ENCODE data around the gene CREG2. TPM values are rescaled to one million over a fixed set of nuclear protein-coding genes. Genes with fewer than 3 reads are reported as not detected.

CREG2 gene
- total RNA-seq, 2 experiments from 2014 or later = not detected

GRCh38 chr2:101299604-101300003 is 87.7 kb downstream of the CREG2 start:
- DNase-seq = no peak
- H3K36me3 Mint-ChIP-seq (ENCODE audit: low read depth) = peaks cover 14% of the 10 kb centered on the region
- H3K27me3 Mint-ChIP-seq (ENCODE audit: low read depth) = no peaks in the 10 kb centered on the region
- H3K27ac Mint-ChIP-seq = no peak overlapping the region
- intact Hi-C loops (cut with micrococcal nuclease) = loop anchor here (1.0 to 10.0 kb wide), 3 partner anchors 8 to 1125 kb away; partner anchors contain the start of gene IL18RAP
- CTCF ChIA-PET = interaction anchor here (0.6 to 1.1 kb wide), 4 partner anchors 30 to 479 kb away, joined by 3 to 5 read pairs (median 4); no protein-coding TSS in a partner anchor
- peaks cover 73% of the 10 kb centered on the region for H3K4me1 Mint-ChIP-seq (ENCODE audit: low read depth)
- no peaks in the 10 kb centered on the region for H3K9me3 Mint-ChIP-seq
- no peak overlapping the region for H3K4me3 Mint-ChIP-seq

GRCh38 chr2:101297383-101297782 is 89.9 kb downstream of the CREG2 start:
- no peaks in the 10 kb centered on the region for H3K9me3 Mint-ChIP-seq
- peaks cover 18% of the 10 kb centered on the region for H3K36me3 Mint-ChIP-seq (ENCODE audit: low read depth)
- CTCF ChIA-PET = interaction anchor here (1.2 kb wide), 1 partner anchor 35 kb away, joined by 3 read pairs; no protein-coding TSS in a partner anchor
- H3K4me1 Mint-ChIP-seq (ENCODE audit: low read depth) = peaks cover 56% of the 10 kb centered on the region
- no peak overlapping the region for H3K4me3 Mint-ChIP-seq
- H3K27ac Mint-ChIP-seq = no peak overlapping the region
- no peaks in the 10 kb centered on the region for H3K27me3 Mint-ChIP-seq (ENCODE audit: low read depth)
- intact Hi-C loops (cut with micrococcal nuclease) = no loop called here
- no peak for DNase-seq

- no peak overlapping the region for H3K4me3 Mint-ChIP-seq
- peaks cover 47% of the 10 kb centered on the region for H3K4me1 Mint-ChIP-seq (ENCODE audit: low read depth)
- DNase-seq = no peak
- no peaks in the 10 kb centered on the region for H3K9me3 Mint-ChIP-seq
- intact Hi-C loops (cut with micrococcal nuclease) = no loop called here
- no peak overlapping the region for H3K27ac Mint-ChIP-seq
- H3K36me3 Mint-ChIP-seq (ENCODE audit: low read depth) = peaks cover 24% of the 10 kb centered on the region
- CTCF ChIA-PET = no interaction called here
- H3K27me3 Mint-ChIP-seq (ENCODE audit: low read depth) = no peaks in the 10 kb centered on the region
Measured at GRCh38 chr2:101296371-101296770, 90.9 kb downstream of the CREG2 start.

- Mint-ChIP-seq H3K36me3 (ENCODE audit: low read depth) (peaks cover 24% of the 10 kb centered on the region), H3K9me3 (no peaks in the 10 kb centered on the region), H3K4me1 (ENCODE audit: low read depth) (peaks cover 44% of the 10 kb centered on the region), H3K27ac (no peak overlapping the region), H3K27me3 (ENCODE audit: low read depth) (no peaks in the 10 kb centered on the region), H3K4me3 (no peak overlapping the region)
- intact Hi-C loops (cut with micrococcal nuclease) = no loop called here
- CTCF ChIA-PET = no interaction called here
- no peak for DNase-seq
Measured at GRCh38 chr2:101295895-101296294, 91.4 kb downstream of the CREG2 start.

Small RNAs within 50 kb of the gene (microRNA-seq; reads per million reads assigned to microRNA genes)
- not detected for gene MIR5696 (ENCODE audit: borderline microRNAs expressed, borderline replicate concordance)

Other genes starting within 250 kb of the CREG2 start
- 1 to 10 TPM; 4.0 to 4.5 TPM for gene TBC1D8, start 236.1 kb downstream of the CREG2 start, total RNA-seq
- gene CNOT11, start 134.6 kb downstream of the CREG2 start, total RNA-seq = 10 to 100 TPM; 38.3 to 40.3 TPM
- 10 to 100 TPM; 25.0 to 27.1 TPM for gene RNF149, start 78.8 kb downstream of the CREG2 start, total RNA-seq
- under 1 TPM; 0.60 to 0.64 TPM for gene RFX8, start 87.6 kb upstream of the CREG2 start, total RNA-seq

All from activated naive CD4-positive, alpha-beta T cell treated with anti-CD3 and anti-CD28 coated beads for 36 hours (primary cell).